Naive B cell (primary cell): ENCODE data around the gene ADRA2C. TPM values are rescaled to one million over a fixed set of nuclear protein-coding genes. Genes with fewer than 3 reads are reported as not detected.

Experiments
- ATAC-seq, 2 donors: fragments of 150-1000 bp; cut with Tn5 transposase; 2 replicates each; pipeline ENCODE4 v1.10.0; 2021; ENCODE audit warnings: low read depth in 2 of 2, mild to moderate bottlenecking in 2 of 2, moderate library complexity in 2 of 2
- DNase-seq: peaks from one replicate; pipeline ENCODE4 v3.0.0; 2022
- H3K27ac Mint-ChIP-seq, 6 donors: one replicate each; pipeline ENCODE4 v1.8.0; 2020 to 2022; ENCODE audit warnings: mild to moderate bottlenecking in 6 of 6, mixed read lengths in 6 of 6, moderate library complexity in 5 of 6, inconsistent platforms in 2 of 6
- H3K27me3 Mint-ChIP-seq, 3 donors: one replicate each; pipeline ENCODE4 v1.8.0; 2021 to 2022; ENCODE audit warnings: mixed read lengths in 3 of 3, mild to moderate bottlenecking in 1 of 3
- H3K36me3 Mint-ChIP-seq, 2 donors: one replicate each; pipeline ENCODE4 v1.8.0; 2020 to 2022; ENCODE audit warnings: mixed read lengths in 2 of 2, inconsistent platforms in 1 of 2, mild to moderate bottlenecking in 1 of 2
- H3K4me1 Mint-ChIP-seq, 3 donors: one replicate each; pipeline ENCODE4 v1.8.0; 2020 to 2022; ENCODE audit warnings: mixed read lengths in 3 of 3, inconsistent platforms in 1 of 3, mild to moderate bottlenecking in 1 of 3, moderate library complexity in 1 of 3
- H3K4me3 Mint-ChIP-seq, 8 donors: one replicate each; pipeline ENCODE4 v1.8.0; 2020 to 2022; ENCODE audit warnings: mild to moderate bottlenecking in 8 of 8, mixed read lengths in 8 of 8, moderate library complexity in 8 of 8, inconsistent platforms in 2 of 8
- H3K9me3 Mint-ChIP-seq, 7 donors: one replicate each; pipeline ENCODE4 v1.8.0; 2020 to 2022; ENCODE audit warnings: mixed read lengths in 7 of 7, mild to moderate bottlenecking in 5 of 7, inconsistent platforms in 2 of 7, moderate library complexity in 1 of 7
- polyA plus RNA-seq, 6 donors: library from polyadenylated mRNA; unstranded; fragments of 300-500 nt; fragmentation: Illumina TruSeq; gene quantifications; one replicate each; pipeline ENCODE4 v1.2.3, GENCODE V29; 2021; ENCODE audit warnings: low read depth in 6 of 6

Gene ADRA2C
- polyA plus RNA-seq, 6 donors from 2014 or later: not detected

DNA sequence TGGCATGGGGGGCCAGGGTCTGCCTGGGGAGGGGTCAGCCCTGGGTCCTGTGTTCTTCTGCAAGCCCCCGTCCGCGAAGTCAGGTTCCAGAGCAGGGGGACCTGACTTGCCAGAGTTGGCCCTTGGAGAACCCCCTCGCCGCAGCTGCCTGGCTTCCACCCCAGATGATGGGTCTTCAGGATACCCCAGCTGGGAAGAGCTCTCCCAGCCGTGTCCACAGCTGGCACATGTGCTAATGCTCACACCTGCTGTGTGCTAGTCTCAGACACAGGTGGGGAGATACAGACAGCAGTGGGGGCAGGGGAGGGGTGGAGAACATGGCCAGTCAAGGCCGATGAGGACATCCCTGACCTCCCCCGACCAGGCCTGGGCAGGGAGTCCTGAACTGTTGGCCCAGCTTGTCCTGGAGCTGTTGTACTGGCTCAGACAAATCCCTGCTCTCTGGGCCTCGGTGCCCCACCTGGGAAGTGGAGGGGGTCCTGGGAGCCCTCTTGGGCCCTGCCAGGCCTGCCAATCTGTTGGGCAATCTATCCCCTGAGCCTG lies 3.5 kb downstream of the ADRA2C start:
- Mint-ChIP-seq H3K9me3 (peaks cover 0 to 2% (median 0%) of the 10 kb centered on the region in 7 donors), H3K27me3 (peaks cover 11 to 40% (median 32%) of the 10 kb centered on the region in 3 donors), H3K36me3 (no peaks in the 10 kb centered on the region), H3K27ac (no peak overlapping the region), H3K4me3 (no peak overlapping the region), H3K4me1 (peaks cover 3 to 11% (median 5%) of the 10 kb centered on the region in 3 donors)
- DNase-seq (no peak), ATAC-seq (no peak)

DNA sequence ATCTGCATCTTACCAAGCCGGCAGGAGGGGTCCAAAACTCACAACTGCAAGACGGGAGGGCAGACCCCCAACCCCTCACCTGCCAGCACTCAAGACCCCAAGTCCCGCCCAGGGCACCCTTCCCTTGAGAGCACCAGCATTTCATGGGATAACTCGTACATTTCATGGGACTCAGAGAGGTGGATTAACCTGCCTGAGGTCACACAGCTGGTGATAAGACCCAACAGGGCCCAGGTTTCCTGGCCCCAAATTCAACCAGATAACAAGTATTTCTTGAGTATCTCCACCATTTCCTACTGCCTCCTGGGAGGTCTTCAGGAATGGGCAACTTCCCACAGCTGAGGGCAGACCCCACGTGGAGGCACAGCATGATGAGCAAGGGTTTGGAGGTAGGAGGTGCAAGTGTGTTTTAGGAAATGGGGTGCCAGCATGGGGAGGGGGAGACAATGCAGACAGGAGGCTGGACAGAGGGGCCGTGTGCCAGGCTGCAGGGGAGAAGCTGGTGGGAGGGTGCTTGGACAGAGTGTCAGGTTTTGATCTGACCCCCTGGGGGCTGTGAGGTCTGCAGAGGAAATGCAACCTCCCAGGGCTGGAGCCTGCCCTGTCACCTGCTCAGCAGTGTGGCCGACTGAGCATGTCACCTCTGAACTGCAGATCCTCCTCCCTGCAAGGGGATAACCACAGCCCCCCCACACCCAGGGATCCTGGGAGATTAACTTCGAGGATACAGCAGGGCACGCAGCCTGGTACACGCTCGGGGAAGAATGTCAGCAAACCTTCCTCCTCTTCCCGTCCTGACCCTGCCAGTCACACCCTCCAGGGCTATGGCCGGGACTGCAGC lies 4.4 kb downstream of the ADRA2C start:
- no peak for DNase-seq
- Mint-ChIP-seq H3K4me3 (peak overlapping the region in 1 of 8 donors; percentile 66), H3K36me3 (no peaks in the 10 kb centered on the region), H3K27me3 (peaks cover 11 to 40% (median 32%) of the 10 kb centered on the region in 3 donors), H3K27ac (no peak overlapping the region), H3K4me1 (peaks cover 3 to 11% (median 5%) of the 10 kb centered on the region in 3 donors), H3K9me3 (peaks cover 0 to 2% (median 0%) of the 10 kb centered on the region in 7 donors)
- no peak for ATAC-seq

DNA sequence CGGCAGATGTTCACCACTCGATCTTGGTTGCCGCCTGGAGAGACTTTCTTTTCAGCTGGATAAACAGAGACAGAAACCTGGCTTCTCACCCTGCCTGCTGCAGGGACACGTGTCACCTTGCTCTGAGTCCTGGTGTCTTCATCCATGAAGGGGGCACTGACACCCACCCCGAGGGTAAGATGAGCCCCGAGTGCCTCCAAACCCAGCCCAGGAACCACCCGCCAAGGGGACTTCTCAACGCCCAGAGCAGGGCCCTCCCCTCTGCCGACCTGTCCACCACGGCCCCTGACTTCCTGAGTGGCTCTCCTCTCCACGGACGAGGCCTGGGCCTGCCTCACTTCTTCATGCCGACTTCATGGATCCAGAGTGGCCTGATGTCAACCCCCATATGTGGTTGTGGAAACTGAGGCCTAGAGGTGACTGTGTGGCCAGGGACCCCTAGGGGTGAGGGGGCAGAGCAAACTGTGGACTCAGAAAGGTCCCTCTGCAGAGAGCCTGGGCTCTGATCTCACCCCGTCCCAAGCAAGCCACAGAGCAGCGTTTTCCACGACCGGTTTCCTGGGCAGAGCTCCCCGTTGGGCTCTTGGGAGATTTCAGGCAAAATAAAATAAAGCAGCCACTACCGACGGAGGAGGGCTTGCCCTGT lies 5.1 kb downstream of the ADRA2C start:
- Mint-ChIP-seq H3K4me1 (peaks cover 3 to 11% (median 5%) of the 10 kb centered on the region in 3 donors), H3K4me3 (peak overlapping the region in 1 of 8 donors; percentile 66)

GRCh38 chr4:3771939-3772495 lies 5.8 kb downstream of the ADRA2C start:
- no peak overlapping the region for H3K27ac Mint-ChIP-seq
- H3K4me3 Mint-ChIP-seq: no peak overlapping the region
- ATAC-seq (no peak), DNase-seq (no peak)
- H3K9me3 Mint-ChIP-seq: peaks cover 0 to 2% (median 0%) of the 10 kb centered on the region in 7 donors
- H3K27me3 Mint-ChIP-seq: peaks cover 11 to 35% (median 29%) of the 10 kb centered on the region in 3 donors
- no peaks in the 10 kb centered on the region for H3K36me3 Mint-ChIP-seq
- H3K4me1 Mint-ChIP-seq: peaks cover 3 to 8% (median 5%) of the 10 kb centered on the region in 3 donors

More for the DNA sequence above, 5.1 kb downstream of the ADRA2C start:
- Mint-ChIP-seq H3K27me3 (peaks cover 11 to 40% (median 32%) of the 10 kb centered on the region in 3 donors), H3K9me3 (peaks cover 0 to 2% (median 0%) of the 10 kb centered on the region in 7 donors), H3K27ac (no peak overlapping the region), H3K36me3 (no peaks in the 10 kb centered on the region)
- DNase-seq: no peak
- no peak for ATAC-seq

DNA sequence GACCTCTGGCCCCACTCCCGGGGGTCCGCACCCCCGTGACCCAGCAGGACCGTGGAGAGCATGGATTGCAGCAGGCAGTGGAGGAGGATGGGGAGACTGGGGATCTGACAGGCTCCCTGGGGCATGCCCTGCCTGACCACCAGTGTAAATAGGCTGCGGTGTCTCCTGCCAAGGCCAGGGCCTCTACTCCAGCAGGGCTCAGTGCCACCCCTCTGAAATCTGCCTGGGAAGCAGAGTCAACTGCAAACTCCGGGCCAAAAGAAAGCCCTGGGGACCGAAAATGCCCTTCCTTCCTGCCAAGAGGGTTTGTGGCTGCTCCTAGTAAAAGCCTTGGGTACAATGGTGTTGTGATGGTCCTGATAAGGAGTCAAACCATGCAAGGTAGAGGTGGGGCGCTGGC lies 6.4 kb downstream of the ADRA2C start:
- no peak for DNase-seq
- peaks cover 13 to 31% (median 23%) of the 10 kb centered on the region in 3 donors for H3K27me3 Mint-ChIP-seq
- no peak overlapping the region for H3K27ac Mint-ChIP-seq
- peaks cover 0 to 1% (median 0%) of the 10 kb centered on the region in 7 donors for H3K9me3 Mint-ChIP-seq
- H3K4me1 Mint-ChIP-seq: peaks cover 2 to 8% (median 3%) of the 10 kb centered on the region in 3 donors
- ATAC-seq: no peak
- H3K36me3 Mint-ChIP-seq: no peaks in the 10 kb centered on the region
- H3K4me3 Mint-ChIP-seq: no peak overlapping the region

- Mint-ChIP-seq H3K27me3 (peaks cover 14 to 22% (median 19%) of the 10 kb centered on the region in 3 donors), H3K4me1 (peaks cover 0 to 3% (median 0%) of the 10 kb centered on the region in 3 donors), H3K9me3 (peaks cover 0 to 4% (median 2%) of the 10 kb centered on the region in 7 donors), H3K36me3 (no peaks in the 10 kb centered on the region), H3K4me3 (no peak overlapping the region), H3K27ac (no peak overlapping the region)
- no peak for ATAC-seq
- DNase-seq: no peak
Observed at GRCh38 chr4:3773552-3774001, 7.4 kb downstream of the ADRA2C start.

DNA sequence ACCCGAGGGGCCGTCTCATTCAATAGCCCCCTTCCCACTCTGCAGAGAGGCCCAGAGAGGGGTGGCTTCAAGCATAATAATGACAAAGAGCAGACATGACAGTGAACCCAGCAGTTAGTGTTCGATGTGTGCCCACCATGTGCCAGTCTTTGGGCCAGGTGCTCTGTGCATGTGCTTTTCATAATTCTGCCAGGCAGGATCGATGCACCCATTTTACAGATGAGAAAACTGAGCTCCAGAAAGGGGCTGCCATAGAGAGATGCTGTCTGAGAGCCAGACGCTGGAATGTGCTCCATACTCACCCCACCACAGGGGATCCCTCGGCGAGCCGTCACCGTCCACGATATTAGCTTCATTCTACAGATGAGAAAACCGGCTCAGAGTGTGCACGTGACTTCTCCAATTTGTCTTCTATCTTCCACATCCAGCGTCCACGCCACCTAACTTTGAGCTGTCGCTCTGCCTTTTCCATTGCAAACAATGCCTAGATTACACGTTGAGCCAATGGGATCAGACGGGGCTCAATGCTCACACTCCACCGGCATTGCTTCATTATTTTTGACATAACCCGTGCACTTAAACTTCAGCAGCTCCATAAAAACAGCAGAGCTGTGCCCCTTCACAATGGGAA lies 8.2 kb downstream of the ADRA2C start:
- no peak for ATAC-seq
- peaks cover 14 to 22% (median 14%) of the 10 kb centered on the region in 3 donors for H3K27me3 Mint-ChIP-seq
- H3K4me1 Mint-ChIP-seq: no peaks in the 10 kb centered on the region
- peaks cover 0 to 4% (median 3%) of the 10 kb centered on the region in 7 donors for H3K9me3 Mint-ChIP-seq
- H3K27ac Mint-ChIP-seq: no peak overlapping the region
- DNase-seq: no peak
- H3K4me3 Mint-ChIP-seq: no peak overlapping the region
- H3K36me3 Mint-ChIP-seq: no peaks in the 10 kb centered on the region

DNA sequence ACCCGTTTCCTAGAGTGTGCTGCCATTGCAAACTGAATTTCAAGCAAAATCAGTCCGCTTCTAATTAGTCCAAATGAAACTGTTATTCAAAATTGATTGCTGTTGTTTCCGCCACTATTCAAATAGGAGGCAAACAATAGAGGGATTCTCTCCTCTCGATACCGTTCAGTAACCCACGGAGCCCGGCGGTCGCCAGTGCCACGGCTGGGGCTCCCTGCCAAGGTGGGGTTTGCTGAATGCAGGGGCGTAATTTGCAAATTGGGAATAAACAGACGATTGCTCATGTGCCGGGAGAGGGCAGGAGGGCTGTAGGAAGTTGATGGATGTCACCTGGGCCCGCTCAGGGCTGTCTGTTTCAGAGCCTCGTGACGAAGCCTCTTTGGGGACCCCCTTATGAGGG lies 8.8 kb downstream of the ADRA2C start:
- H3K27ac Mint-ChIP-seq: no peak overlapping the region
- no peaks in the 10 kb centered on the region for H3K4me1 Mint-ChIP-seq
- no peak for DNase-seq
- ATAC-seq: no peak
- no peak overlapping the region for H3K4me3 Mint-ChIP-seq
- no peaks in the 10 kb centered on the region for H3K36me3 Mint-ChIP-seq
- H3K9me3 Mint-ChIP-seq: peaks cover 0 to 4% (median 3%) of the 10 kb centered on the region in 7 donors
- H3K27me3 Mint-ChIP-seq: peaks cover 9 to 22% (median 14%) of the 10 kb centered on the region in 3 donors

DNA sequence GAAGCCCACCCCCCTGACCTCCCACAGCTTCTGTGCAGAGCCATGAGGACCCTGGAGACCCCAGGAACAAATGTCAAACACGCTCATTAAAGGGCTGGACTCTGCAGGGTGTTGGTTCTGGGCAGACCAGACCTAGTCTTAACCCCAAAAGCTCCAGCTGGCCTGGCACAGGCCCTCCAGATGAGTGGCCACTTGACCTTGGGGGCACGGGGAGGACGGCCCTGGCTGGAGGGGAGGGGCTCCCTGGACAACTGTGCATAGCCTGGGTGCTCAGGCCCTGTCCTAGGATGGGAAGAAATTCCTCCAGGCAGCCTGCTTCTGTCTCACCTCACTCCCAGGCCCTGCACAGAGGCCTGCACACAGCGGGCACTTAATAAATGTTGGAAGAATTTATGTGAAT lies 9.4 kb downstream of the ADRA2C start:
- DNase-seq (no peak), ATAC-seq (no peak)
- Mint-ChIP-seq H3K4me1 (no peaks in the 10 kb centered on the region), H3K27ac (no peak overlapping the region), H3K9me3 (peaks cover 0 to 4% (median 3%) of the 10 kb centered on the region in 7 donors), H3K27me3 (peaks cover 9 to 17% (median 14%) of the 10 kb centered on the region in 3 donors), H3K4me3 (no peak overlapping the region), H3K36me3 (no peaks in the 10 kb centered on the region)

DNA sequence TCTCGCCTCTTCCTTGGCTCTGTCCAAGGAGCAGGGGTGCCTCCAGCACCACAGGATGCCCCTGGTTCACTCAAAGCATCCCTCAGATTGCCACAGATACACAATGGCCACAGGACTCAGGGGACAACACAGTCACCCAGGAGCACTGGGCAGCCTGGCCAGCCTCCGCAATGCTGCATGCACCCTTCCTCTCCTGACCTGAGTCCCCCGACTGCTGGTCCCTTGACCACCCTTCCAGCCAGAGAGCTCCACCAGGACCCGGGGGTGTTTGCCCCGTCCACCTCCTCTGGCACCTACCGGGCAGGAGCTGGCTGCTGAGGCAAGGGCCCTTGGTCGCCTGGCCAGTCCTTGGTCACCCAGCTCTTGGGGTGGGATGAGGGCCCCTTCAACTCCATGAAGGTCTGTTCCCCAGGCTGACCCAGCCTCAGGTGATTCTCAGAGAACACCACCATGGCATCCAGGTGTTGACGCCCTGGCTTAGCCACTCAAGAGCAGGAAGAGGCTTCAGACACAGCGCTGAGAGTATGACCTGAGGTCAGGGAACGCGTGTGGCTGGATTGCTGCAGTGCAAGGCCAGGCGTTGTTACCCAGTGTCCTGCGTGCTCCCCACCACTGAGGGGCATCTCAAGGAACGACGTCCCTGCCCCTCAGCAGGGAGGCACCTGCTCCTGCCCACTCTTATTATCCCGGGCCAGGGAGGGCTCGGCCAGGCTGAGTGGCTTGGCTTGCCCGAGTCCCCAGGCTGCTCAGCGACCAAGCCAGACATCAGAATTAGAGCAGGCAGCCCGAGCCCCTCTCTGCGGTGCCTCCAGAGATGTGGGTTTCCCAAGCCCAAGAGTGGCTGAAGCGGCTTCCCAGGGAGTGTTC lies 10.2 kb downstream of the ADRA2C start:
- Mint-ChIP-seq H3K4me1 (no peaks in the 10 kb centered on the region), H3K4me3 (no peak overlapping the region), H3K27ac (no peak overlapping the region), H3K36me3 (no peaks in the 10 kb centered on the region), H3K9me3 (peaks cover 0 to 9% (median 5%) of the 10 kb centered on the region in 7 donors), H3K27me3 (peaks cover 5 to 14% (median 9%) of the 10 kb centered on the region in 3 donors)
- DNase-seq: no peak
- no peak for ATAC-seq

DNA sequence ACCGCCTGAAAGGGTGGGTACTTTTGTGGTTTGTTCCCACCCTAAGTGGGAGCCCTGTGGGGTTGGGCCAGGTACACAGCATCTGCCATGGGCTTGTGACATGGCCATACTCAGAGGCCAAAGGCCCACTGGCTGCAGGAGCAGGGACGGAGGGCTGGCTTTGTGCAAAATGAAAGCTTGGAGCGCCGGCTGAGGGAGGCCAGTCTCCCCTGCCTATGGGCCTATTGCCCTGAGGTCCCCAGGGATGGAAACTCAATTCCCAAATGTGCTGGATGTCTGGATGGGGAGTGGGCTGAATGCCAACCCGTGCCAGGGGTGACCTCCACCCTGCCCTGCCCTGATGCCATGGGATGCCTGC lies 10.8 kb downstream of the ADRA2C start:
- no peak overlapping the region for H3K27ac Mint-ChIP-seq
- H3K9me3 Mint-ChIP-seq: peaks cover 0 to 10% (median 6%) of the 10 kb centered on the region in 7 donors
- no peak for DNase-seq
- H3K36me3 Mint-ChIP-seq: no peaks in the 10 kb centered on the region
- no peaks in the 10 kb centered on the region for H3K4me1 Mint-ChIP-seq
- ATAC-seq: no peak
- H3K27me3 Mint-ChIP-seq: peaks cover 0 to 10% (median 6%) of the 10 kb centered on the region in 3 donors
- no peak overlapping the region for H3K4me3 Mint-ChIP-seq

DNA sequence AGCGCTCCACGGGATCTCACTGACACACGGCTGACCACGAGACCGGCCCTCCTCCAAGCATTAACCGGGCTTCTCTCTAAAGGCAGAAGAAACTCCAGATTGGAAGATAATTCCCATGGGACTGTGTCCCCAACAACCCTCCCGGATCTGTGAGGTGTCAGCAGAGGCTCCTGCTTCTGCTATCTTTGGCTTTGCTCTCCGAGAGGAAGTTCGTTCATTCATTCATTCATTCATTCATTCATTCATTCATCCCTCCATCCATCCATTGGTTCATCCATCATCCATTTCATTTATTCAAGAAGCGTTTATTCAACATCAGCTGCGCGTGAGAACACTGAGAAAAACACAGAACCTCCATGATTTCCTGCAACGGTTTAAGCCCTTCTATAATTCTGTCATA lies 11.5 kb downstream of the ADRA2C start:
- no peaks in the 10 kb centered on the region for H3K4me1 Mint-ChIP-seq
- ATAC-seq (no peak), DNase-seq (no peak)
- no peak overlapping the region for H3K4me3 Mint-ChIP-seq
- no peaks in the 10 kb centered on the region for H3K36me3 Mint-ChIP-seq
- H3K27ac Mint-ChIP-seq: no peak overlapping the region
- peaks cover 0 to 10% (median 6%) of the 10 kb centered on the region in 7 donors for H3K9me3 Mint-ChIP-seq
- peaks cover 0 to 10% (median 6%) of the 10 kb centered on the region in 3 donors for H3K27me3 Mint-ChIP-seq
